Endothelial cell (in vitro differentiated cells): ENCODE results near the gene LPP. TPM values are rescaled to one million over a fixed set of nuclear protein-coding genes. Genes with fewer than 3 reads are reported as not detected.
"Not testable (repeated sequence)": the region's sequence is repeated elsewhere in the genome, so short reads cannot be mapped to it uniquely, and the experiment has no call there.

Experiments used
- DNase-seq: peaks from one replicate; pipeline ENCODE4 v3.0.0; 2021; ENCODE audit warnings: low spot score
- H3K27ac Mint-ChIP-seq: one replicate; pipeline ENCODE4 v1.8.0; 2021; ENCODE audit warnings: mixed read lengths, inconsistent platforms; ENCODE audit not compliant: unreplicated experiment
- H3K27me3 Mint-ChIP-seq: one replicate; pipeline ENCODE4 v1.8.0; 2021; ENCODE audit warnings: mild to moderate bottlenecking, moderate library complexity, mixed read lengths, inconsistent platforms; ENCODE audit not compliant: unreplicated experiment
- H3K36me3 Mint-ChIP-seq: one replicate; pipeline ENCODE4 v1.8.0; 2021; ENCODE audit warnings: mild to moderate bottlenecking, low read depth, mixed read lengths, inconsistent platforms; ENCODE audit not compliant: unreplicated experiment
- H3K4me1 Mint-ChIP-seq: one replicate; pipeline ENCODE4 v1.8.0; 2021; ENCODE audit warnings: mild to moderate bottlenecking, mixed read lengths, inconsistent platforms; ENCODE audit not compliant: unreplicated experiment
- H3K4me3 Mint-ChIP-seq: one replicate; pipeline ENCODE4 v1.8.0; 2021; ENCODE audit warnings: mild to moderate bottlenecking, mixed read lengths, inconsistent platforms; ENCODE audit not compliant: unreplicated experiment
- H3K9me3 Mint-ChIP-seq: one replicate; pipeline ENCODE4 v1.8.0; 2021; ENCODE audit warnings: mixed read lengths, inconsistent platforms; ENCODE audit not compliant: unreplicated experiment
- total RNA-seq: library from RNA; stranded (reverse); fragmentation: NEBNext Ultra II Directional; extraction: Animal tissue kit (Norgen Biotek cat#: 25700); gene quantifications from one replicate; pipeline ENCODE4 v1.2.1, GENCODE V29; 2021; ENCODE audit not compliant: unreplicated experiment
- TF ChIP-seq, protein P1 (sequence below): fragments of 200-600 bp; sonication (generic); IDR thresholded peaks from one replicate; pipeline ENCODE4 v1.5.0; 2021; ENCODE audit warnings: antibody characterized with exemption; ENCODE audit not compliant: unreplicated experiment

Gene LPP
- total RNA-seq, 1 donor from 2014 or later: 181 TPM

DNA sequence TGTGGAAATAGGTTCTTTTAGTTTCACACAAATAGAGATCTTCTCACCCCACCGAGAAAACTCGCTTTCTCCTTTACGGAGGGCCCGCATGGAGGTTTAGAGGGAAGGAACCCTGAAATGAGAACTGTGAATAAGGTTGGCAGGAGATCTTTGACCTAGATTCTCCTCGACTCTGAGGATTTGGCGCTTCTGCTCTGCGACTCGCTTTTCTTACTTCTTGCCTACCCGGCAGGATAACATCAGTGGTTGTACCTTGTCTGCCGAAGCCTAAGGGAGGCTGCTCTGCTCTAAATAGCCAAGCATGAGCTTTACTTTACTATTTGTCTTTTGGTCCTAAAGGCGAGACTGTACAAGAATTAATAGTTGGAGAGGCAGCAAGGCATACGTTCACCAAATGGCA lies 544.5 kb downstream of the LPP start:
- TF ChIP-seq, protein P1, sequence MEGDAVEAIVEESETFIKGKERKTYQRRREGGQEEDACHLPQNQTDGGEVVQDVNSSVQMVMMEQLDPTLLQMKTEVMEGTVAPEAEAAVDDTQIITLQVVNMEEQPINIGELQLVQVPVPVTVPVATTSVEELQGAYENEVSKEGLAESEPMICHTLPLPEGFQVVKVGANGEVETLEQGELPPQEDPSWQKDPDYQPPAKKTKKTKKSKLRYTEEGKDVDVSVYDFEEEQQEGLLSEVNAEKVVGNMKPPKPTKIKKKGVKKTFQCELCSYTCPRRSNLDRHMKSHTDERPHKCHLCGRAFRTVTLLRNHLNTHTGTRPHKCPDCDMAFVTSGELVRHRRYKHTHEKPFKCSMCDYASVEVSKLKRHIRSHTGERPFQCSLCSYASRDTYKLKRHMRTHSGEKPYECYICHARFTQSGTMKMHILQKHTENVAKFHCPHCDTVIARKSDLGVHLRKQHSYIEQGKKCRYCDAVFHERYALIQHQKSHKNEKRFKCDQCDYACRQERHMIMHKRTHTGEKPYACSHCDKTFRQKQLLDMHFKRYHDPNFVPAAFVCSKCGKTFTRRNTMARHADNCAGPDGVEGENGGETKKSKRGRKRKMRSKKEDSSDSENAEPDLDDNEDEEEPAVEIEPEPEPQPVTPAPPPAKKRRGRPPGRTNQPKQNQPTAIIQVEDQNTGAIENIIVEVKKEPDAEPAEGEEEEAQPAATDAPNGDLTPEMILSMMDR: no peak
- no peak for DNase-seq
- no peaks in the 10 kb centered on the region for H3K9me3 Mint-ChIP-seq
- H3K27me3 Mint-ChIP-seq: peaks cover 3% of the 10 kb centered on the region
- peaks cover 8% of the 10 kb centered on the region for H3K4me1 Mint-ChIP-seq
- H3K36me3 Mint-ChIP-seq: no peaks in the 10 kb centered on the region
- no peak overlapping the region for H3K4me3 Mint-ChIP-seq
- H3K27ac Mint-ChIP-seq: no peak overlapping the region

DNA sequence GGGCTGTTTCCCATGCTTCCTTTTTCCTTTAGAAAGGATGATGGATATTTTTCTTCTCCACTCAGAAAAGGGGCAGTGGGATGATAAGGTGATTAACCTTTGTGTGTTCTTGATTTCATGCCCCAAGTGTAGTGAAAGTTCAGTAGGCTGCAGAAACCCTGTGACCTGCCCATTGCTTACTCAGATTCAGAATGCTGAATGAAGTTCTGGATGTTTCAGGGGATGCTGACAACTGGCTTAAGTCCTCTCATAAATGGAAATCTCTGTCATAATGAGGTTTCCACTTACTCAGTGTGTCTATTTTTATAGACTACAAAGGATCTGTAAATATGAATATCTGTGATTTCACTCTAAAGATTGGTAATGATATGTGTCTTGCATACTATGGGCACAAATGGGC lies 546.5 kb downstream of the LPP start:
- Mint-ChIP-seq H3K27ac (no peak overlapping the region), H3K36me3 (no peaks in the 10 kb centered on the region), H3K4me3 (no peak overlapping the region), H3K27me3 (peaks cover 3% of the 10 kb centered on the region), H3K4me1 (peaks cover 8% of the 10 kb centered on the region), H3K9me3 (no peaks in the 10 kb centered on the region)
- TF ChIP-seq, protein P1: no peak
- DNase-seq: no peak

DNA sequence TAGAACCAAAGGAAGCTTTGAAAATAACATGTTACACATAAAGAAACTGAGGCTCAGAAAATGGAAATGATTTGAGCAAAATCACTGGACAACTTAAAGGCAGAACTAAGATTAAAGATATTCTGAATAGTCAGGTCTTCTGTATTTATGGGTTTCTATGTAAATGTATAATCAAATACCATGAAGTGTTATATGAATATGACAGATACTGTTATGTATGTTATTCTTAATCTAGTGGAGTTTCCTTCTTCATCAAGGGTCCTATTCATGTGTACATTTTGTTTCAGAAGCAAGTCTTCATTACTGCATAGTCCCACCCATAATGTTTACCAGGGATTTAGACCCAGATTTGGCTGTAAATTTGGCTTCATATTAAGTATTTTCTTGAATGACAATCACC lies 547.0 kb downstream of the LPP start:
- Mint-ChIP-seq H3K4me1 (peaks cover 8% of the 10 kb centered on the region), H3K27ac (no peak overlapping the region), H3K27me3 (peaks cover 4% of the 10 kb centered on the region), H3K36me3 (no peaks in the 10 kb centered on the region), H3K4me3 (no peak overlapping the region), H3K9me3 (no peaks in the 10 kb centered on the region)
- TF ChIP-seq, protein P1: no peak
- DNase-seq: no peak

DNA sequence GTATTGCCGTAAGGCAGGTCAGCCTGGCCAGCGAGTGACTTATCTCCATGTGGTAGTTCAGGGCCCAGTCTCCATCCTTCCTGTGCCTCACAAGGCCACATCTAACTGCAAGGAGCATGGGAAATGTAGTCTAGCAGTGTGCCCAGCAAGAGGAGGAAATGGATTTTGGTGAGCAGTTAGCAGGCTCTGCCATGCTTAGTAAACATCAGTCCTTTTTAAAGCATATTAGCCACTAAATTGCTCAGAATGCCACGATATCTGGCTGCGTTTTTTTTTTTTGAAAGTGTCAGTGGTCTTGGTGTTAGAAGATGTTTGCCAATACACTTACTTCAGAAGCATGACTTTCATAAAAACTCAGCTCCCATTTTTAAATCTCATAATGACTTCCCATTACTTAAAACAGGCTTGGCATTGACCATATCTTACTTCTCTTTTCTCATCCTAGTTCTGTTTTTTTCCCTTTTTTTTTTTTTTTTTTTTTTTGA lies 547.6 kb downstream of the LPP start:
- Mint-ChIP-seq H3K9me3 (no peaks in the 10 kb centered on the region), H3K36me3 (no peaks in the 10 kb centered on the region), H3K27ac (no peak overlapping the region), H3K4me1 (peaks cover 8% of the 10 kb centered on the region), H3K27me3 (peaks cover 4% of the 10 kb centered on the region), H3K4me3 (no peak overlapping the region)
- TF ChIP-seq, protein P1: no peak
- DNase-seq: no peak

DNA sequence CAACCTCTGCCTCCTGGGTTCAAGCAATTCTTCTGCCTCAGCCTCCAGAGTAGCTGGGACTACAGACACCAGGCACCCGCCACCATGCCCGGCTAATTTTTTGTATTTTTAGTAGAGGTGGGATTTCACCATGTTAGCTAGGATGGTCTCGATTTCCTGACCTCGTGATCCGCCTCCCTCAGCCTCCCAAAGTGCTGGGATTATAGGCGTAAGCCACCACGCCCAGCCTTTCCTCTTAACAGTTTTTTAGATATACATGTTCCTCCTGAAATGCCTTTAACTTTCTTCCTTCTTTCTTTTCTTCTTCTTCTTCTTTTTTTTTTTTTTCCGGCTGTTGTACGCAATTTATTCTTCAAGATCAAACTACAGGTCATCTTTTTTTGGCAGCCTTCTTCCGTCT lies 548.1 kb downstream of the LPP start:
- not testable (repeated sequence) for H3K27me3 Mint-ChIP-seq, H3K4me3 Mint-ChIP-seq, H3K27ac Mint-ChIP-seq, H3K36me3 Mint-ChIP-seq, H3K9me3 Mint-ChIP-seq, DNase-seq, H3K4me1 Mint-ChIP-seq
